GM12864 (cell line): ENCODE data around the gene WDR54.
A peak's percentile ranks its signal among the peaks of the same experiment; 100 is the strongest.

Source experiments
- DNase-seq: peaks from one replicate; pipeline ENCODE4 v3.0.0-alpha.2; 2011; ENCODE audit warnings: low read depth
- H3K4me3 ChIP-seq: 2 replicates; pipeline ENCODE4 v1.5.1; 2011; ENCODE audit warnings: mild to moderate bottlenecking, low read depth, low read length, control low read depth
- TF ChIP-seq, protein P1 (sequence below): IDR thresholded peaks from 2 replicates; pipeline ENCODE4 v1.5.1; 2011; ENCODE audit warnings: low read depth, mild to moderate bottlenecking, moderate library complexity, low read length, control low read depth, inconsistent platforms; ENCODE audit errors: missing control alignments

WDR54 gene

GRCh38 chr2:74421221-74421870 is at the start of gene WDR54, which contains the start of gene C2orf81:
TSS of gene WDR54 (plus strand) at chr2:74421730. CDS start at chr2:74422154, 424 bp downstream.
TSS of gene C2orf81 (minus strand) at chr2:74421619. CDS start at chr2:74421560, 59 bp downstream.
- H3K4me3 ChIP-seq, result peak within 1 kb of the TSS; percentile 86
- peak; percentile 77 for DNase-seq
- TF ChIP-seq, protein P1, sequence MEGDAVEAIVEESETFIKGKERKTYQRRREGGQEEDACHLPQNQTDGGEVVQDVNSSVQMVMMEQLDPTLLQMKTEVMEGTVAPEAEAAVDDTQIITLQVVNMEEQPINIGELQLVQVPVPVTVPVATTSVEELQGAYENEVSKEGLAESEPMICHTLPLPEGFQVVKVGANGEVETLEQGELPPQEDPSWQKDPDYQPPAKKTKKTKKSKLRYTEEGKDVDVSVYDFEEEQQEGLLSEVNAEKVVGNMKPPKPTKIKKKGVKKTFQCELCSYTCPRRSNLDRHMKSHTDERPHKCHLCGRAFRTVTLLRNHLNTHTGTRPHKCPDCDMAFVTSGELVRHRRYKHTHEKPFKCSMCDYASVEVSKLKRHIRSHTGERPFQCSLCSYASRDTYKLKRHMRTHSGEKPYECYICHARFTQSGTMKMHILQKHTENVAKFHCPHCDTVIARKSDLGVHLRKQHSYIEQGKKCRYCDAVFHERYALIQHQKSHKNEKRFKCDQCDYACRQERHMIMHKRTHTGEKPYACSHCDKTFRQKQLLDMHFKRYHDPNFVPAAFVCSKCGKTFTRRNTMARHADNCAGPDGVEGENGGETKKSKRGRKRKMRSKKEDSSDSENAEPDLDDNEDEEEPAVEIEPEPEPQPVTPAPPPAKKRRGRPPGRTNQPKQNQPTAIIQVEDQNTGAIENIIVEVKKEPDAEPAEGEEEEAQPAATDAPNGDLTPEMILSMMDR, result no peak

DNA sequence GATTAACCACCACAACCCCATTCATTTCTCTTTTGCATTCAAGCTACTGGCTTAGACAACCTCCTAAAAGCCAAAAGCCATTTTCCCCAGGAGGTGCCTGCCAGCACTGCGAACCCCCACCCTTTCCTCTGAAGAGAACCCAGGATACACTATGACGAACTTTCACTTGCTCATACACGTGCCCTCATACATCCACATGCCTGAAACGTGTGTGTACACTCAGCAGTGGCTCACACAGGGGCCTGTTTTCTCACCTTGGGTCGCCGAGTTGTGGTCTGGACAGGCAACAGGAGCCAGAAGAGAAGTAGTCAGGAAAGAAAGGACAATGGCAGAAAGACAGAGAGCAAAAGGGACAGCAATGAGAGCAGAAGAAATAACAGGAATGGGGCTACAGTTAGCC is 48.9 kb upstream of the WDR54 start:
- H3K4me3 ChIP-seq, result no peak overlapping the region
- DNase-seq, result no peak
- TF ChIP-seq, protein P1, result no peak

DNA sequence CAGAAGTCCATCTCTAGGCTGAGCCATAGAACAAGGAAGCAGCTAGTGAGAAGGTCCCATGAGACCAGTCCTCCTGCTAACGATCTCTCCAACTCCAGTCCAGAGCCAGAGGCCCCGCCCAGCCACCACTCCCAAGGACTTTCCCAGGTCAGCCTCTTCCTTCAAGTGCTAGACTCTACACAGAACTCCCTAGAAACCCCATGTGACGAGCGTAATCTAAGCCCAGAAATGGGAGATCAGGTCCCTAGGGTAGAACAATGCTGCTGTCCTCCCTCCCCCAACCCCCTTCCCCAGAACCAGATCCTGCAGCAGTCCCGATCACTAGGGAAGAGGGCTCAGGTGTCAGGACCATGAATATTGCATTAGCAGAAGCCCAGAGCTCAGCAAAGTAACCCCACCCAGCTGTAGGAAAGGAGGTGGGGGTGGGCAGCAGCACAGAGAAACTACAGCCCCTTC is 48.3 kb upstream of the WDR54 start:
- DNase-seq, result no peak
- TF ChIP-seq, protein P1, result no peak
- H3K4me3 ChIP-seq, result no peak overlapping the region

- DNase-seq, result no peak
- TF ChIP-seq, protein P1, result no peak
Measured at GRCh38 chr2:74373985-74374384, 47.5 kb upstream of the WDR54 start.

DNA sequence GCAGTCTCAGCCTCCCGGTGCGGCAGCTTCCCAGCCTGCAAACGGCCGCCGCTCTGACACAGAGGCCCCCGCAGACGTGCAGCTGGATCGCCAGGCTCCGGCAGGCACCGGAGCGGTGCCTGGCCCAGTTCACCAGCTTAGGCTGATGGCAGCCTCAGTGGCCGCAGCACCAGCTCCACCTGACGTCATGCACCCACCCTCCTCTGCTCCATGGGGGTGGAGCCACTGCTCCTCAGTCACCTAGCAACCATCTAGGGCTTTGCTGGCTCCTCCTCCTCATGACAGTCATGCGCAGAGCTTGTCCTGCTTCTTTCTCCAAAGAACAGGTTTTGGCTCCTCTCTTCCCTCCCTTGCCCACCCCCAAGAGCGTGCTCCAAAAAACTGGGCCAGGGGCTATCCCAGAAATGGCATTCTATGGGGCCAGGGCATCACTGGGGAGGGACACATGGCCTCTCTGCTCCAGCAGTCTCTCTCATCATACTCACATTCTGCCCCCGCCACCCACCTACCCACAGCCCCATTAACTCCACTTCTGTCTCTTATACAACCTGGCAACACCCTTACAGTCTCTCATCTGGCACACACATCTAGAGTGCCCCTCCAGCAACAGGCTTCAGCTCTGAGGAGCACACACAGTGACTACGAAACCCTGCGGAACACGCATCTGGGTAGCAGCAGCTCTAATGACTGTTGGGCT is 46.9 kb upstream of the WDR54 start:
- H3K4me3 ChIP-seq, result no peak overlapping the region
- TF ChIP-seq, protein P1, result no peak
- no peak for DNase-seq

More at GRCh38 chr2:74373985-74374384, 47.5 kb upstream of the WDR54 start:
- H3K4me3 ChIP-seq, result no peak overlapping the region

DNA sequence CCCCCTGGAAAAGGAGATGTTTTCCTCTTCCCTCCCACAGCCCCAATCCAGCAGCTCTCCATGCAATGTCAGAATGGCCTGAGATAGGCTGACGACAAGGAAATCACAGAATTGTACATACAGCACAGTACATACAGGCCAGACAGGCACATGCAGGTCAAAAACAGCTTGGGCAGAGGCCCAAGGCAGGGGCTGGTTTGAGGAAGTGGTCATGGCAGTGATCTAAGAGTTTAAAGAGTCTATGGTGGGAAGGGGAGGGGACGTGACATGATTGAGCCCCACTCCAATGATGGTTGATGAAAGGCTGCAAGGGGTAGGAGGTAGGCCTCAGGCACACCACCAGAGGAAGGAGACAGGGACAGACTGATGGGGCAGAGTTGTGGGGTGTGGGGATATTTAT is 45.7 kb upstream of the WDR54 start:
- DNase-seq, result no peak
- H3K4me3 ChIP-seq, result no peak overlapping the region
- TF ChIP-seq, protein P1, result no peak
